Tongue (tissue), 2 donors: ENCODE data around the gene SKP2. TPM values are rescaled to one million over a fixed set of nuclear protein-coding genes. Genes with fewer than 3 reads are reported as not detected.
"Not testable (repeated sequence)": the region's sequence is repeated elsewhere in the genome, so short reads cannot be mapped to it uniquely, and the experiment has no call there.

Experiments used
- DNase-seq: peaks from one replicate; pipeline ENCODE4 v3.0.0-alpha.2; 2015
- total RNA-seq: library from RNA; depleted of rRNA; stranded (reverse); fragments of >200 nt; gene quantifications from one replicate; pipeline ENCODE4 v1.2.3, GENCODE V29; 2014

SKP2 gene
- 65.9 TPM for total RNA-seq

GRCh38 chr5:36151434-36152323 lies at the start of gene SKP2, which contains the start of gene LMBRD2:
TSS of gene SKP2 (plus strand) at chr5:36152111. CDS start at chr5:36152263, 152 bp downstream.
TSS of gene LMBRD2 (minus strand) at chr5:36151887. CDS start at chr5:36143349, 8,538 bp downstream.
- peak; percentile 100 for DNase-seq

GRCh38 chr5:36105819-36106218 lies 46.1 kb upstream of the SKP2 start:
- no peak for DNase-seq

DNA sequence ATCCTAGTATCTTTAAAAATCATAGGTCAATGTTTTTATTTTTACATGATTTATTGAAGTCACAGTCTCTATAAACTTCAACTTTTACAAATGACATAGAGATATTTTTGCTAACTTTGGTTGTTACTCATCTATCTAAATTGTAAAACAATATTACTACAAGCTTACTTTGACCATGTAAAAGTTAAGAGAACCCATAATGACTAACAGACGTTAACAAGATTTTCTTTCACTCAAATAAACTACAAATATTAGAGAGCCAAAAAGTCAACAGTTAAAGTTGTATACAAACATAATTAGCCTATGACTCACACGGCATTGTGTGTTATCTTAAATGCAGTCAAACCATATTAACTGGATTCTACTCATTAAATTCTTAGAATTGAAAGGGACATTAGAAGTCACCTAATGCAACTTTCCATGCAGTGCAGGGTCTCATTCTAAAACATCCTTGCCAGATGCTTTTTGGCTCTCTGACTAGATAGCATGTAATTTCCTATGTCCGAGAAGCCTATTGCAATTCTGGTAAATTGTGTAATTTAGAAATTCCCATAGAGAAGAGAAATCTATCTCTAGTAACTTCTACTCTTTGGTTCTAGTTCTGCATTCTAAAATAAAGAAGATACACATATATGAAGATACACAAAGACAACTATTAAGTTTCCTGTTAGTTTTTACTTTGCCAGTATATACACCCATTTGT lies 43.0 kb upstream of the SKP2 start:
- no peak for DNase-seq

DNA sequence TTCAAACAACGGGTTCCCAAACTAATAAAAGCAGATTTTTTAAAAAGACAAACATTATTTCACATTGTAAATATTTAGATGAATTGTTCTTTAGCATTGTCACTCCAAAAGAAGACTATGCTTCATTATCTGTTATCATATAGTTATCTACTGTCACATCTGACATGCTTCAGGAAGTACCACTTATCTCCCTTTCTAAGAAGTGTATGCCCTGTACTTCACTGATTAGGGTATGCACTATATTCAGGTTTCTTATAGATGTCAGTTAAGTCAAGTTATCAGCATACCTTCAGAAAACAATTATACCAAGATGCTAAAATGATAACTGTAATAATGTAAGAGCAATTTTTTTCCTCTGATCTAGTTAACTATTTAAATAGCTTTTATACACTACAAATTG lies 40.7 kb upstream of the SKP2 start:
- no peak for DNase-seq

DNA sequence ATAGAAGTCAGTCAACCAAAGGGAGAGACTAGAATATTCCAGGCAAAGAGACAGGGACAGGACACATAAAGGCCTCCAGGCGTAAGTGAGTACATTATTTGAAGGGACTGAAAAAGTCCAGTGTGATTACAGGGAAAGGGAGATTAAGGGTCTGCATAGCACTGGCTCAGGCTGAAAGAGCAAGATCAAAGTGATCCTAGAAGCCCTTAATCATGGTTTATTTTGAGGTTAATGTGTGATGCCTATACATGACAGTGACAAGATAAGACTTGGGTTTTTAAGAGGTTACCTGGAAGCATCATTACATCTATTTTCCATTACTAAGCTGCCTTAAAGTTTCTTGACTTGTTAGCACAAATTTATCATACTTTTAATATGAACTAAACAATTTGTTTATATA lies 26.0 kb upstream of the SKP2 start:
- DNase-seq: peak; percentile 6

DNA sequence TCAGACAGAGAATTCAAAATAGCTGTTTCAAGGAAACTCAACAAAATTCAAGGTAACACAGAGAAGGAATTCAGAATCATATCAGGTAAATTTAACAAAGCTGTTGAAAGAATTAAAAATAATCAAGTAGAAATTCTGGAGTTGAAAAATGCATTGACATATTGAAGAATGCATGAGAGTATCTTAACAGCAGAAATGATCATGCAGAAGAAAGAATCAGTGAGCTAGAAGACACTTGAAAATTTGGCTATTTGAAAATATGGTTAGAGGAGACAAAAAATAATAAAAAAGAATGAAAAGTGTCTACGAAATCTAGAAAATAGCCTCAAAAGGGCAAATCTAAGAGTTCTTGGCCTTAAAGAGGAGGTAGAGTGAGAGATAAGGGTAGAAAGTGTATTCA lies 23.1 kb upstream of the SKP2 start:
- DNase-seq: no peak

DNA sequence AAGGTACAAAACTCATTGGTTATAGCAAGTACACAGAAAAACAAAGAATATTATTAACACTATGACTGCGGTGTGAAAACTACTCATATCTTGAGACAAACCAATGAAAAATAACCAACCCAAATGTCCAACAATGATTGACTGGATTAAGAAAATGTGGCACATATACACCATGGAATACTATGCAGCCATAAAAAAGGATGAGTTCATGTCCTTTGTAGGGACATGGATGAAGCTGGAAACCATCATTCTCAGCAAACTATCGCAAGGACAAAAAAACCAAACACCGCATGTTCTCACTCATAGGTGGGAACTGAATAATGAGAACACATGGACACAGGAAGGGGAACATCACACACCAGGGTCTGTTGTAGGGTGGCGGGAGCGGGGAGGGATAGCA lies 22.2 kb upstream of the SKP2 start:
- DNase-seq: not testable (repeated sequence)

GRCh38 chr5:36133009-36133408 lies 18.9 kb upstream of the SKP2 start:
- DNase-seq: not testable (repeated sequence)

GRCh38 chr5:36135988-36136387 lies 15.9 kb upstream of the SKP2 start:
- no peak for DNase-seq

- DNase-seq: no peak
These were observed 15.3 kb upstream of the SKP2 start for GRCh38 chr5:36136581-36136980.

- DNase-seq: no peak
These were observed 12.8 kb upstream of the SKP2 start for GRCh38 chr5:36138900-36139683.

GRCh38 chr5:36145311-36145710 lies 6.6 kb upstream of the SKP2 start:
- DNase-seq: no peak

DNA sequence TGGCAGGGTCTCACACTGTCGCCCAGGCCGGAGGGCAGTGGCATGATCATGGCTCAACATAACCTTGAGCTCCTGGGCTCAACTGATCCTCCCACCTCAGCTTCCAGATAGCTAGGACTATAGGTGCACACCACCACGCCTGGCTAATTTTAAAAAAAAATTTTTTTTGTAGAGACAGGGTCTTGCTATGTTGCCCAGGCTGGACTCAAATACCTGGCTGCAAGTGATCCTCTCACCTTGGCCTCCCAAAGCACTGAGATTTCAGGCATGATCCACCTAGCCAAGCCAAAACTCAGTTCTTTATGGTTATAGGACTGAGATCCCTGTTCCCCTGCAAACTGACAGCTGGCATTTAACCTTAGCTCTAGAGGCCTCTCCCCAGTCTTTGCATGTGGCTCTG lies 5.5 kb upstream of the SKP2 start:
- no peak for DNase-seq

DNA sequence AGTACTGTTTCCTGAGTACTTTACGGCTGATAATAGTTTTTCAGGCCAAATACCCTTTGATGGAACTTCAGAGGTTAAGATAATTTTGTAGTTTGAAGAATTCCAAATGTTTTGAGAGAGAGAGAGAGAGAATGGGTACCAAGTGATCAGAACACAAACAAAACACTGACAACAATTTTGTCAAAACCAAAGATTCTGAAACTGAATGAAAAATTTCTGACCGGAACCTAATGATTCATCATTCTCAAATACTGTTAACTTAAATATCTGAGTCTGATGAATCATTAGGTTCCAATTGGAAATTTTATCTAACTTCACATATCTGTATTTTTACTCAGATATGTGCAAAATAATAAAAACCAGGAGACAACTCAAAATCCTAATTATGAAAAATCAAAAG lies 4.2 kb upstream of the SKP2 start:
- no peak for DNase-seq

DNA sequence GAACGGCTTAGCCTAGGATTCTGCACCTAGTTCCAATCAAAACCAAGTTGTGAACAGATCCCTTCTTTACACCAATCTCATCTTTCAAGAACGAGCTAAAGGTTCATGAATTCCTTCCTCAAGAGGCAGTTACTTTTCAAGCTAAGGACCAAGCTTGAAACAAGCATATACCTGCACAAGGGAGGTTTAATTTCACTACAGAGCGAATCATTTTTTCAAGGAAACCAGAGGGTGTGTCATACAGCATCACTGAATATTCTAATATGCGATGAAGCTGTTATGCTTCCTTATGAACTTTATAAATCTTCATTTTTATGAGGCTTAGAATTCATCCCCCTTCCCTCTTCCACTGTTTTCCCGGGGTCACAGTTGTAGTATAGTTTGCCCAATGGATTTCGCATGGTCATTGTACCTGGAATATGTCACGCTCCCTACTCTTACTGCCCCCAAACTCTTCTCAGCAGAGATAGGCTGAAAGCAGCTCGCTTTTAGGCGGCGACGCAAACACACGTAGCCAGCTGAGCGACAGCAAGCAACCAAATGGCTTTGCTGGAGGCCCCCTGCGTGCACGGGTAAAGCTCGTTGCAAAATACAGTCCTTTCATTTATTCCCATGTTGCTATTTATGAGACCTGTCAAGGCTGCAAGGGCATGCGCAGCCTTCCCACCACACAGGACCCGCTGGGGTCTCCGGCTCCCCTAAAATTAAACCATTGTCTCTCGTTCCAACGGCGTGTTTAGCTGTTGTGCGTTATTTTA lies 1.1 kb upstream of the SKP2 start:
- peak; percentile 58 for DNase-seq

DNA sequence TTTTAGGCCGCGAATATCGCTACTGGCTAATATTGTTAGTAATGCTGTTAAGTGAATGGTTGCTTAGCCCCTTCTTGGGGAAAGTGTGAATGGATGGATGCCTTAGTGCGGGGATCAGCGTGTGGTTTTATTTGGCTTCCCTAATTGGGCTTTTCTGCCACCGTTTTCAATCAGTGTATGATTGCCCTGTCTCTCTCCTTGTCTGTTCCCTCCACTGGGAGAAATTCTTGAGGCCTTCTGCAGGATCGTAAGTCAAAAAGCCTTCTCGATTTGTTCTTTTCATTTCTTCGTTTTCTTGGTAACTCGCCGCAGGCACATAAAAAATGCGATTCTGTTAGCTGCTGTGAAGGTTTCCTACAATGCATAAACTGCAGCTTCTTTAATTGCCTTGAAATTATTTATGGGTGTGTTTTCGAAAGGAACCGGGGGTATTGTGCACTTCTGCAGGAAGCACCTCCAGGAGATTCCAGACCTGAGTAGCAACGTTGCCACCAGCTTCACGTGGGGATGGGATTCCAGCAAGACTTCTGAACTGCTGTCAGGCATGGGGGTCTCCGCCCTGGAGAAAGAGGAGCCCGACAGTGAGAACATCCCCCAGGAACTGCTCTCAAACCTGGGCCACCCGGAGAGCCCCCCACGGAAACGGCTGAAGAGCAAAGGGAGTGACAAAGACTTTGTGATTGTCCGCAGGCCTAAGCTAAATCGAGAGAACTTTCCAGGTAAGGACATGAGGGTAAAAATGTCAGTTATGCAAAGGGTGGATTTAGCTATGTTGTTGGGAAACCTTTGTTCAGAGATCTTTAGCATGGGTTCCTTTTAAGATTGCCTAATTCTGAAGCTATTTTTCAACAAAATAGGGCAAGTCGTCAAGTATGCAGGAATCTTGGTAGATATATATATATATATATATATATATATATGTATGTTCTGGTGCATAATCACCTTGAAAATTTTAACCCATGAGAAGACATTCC lies 700 bp downstream of the SKP2 start:
- no peak for DNase-seq

- DNase-seq: no peak
These were observed 1.4 kb downstream of the SKP2 start for GRCh38 chr5:36153298-36153677.

GRCh38 chr5:36153726-36154125 lies 1.8 kb downstream of the SKP2 start:
- no peak for DNase-seq

GRCh38 chr5:36155291-36155690 lies 3.4 kb downstream of the SKP2 start:
- DNase-seq: no peak

DNA sequence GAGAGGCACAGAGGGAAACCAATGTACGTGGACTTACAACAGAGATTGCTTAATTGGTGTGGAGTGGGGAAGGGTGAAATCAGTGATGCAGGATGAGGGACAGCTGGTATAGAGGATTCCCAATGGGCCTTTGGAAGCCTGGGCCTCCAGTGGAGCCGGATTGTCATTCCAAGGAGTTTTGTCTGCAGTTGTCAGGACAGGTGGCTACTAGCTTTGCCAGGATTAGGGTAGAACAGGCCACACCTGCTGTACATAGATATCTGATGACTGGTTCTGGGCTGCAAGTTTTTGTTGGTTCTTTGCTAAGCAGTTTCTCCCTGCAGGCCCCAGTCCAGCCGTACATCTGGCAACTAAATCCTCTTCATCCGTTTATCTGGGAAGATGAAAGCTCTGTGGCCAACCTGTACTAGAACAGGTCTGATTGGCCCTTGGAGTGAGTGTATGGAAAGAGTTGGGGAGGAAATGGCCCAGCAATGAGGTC lies 4.2 kb downstream of the SKP2 start:
- peak; percentile 94 for DNase-seq

DNA sequence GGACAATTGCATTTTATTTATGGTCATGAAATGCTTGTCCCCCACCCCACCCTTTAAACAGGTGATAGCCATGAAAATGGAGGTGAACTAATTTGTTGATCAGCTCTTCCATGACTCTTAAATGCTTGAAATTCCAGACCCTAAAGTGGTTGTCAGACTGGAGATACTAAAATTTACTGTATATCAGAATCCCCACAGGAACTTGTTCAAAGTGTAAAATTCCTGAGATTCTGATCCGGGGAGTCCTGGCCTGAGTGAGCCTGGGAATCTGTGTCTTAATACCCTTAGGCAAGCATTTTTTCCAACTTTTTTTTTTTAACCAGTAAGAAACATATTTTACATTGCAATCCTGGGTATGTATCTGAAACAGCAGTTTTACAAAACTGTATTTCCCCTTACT lies 4.7 kb downstream of the SKP2 start:
- DNase-seq: no peak
